ENCODE measurements around the gene NHS.

NHS gene

GRCh38 chrX:17403189-17403691, 28.2 kb downstream of the NHS start:
- Histone ChIP-seq H3K27ac (ENCODE audit: low read depth, low read length) (no peak overlapping the region), H3K36me3 (ENCODE audit: control insufficient read depth in 1 of 2, insufficient read depth in 2 of 2, low read length in 2 of 2) (no peaks in the 10 kb centered on the region), H3K4me3 (ENCODE audit: low read depth in 1 of 2, low read length in 2 of 2) (no peak overlapping the region), H3K9ac (ENCODE audit: low read depth in 1 of 2, low read length in 2 of 2) (no peak overlapping the region), H3K4me1 (ENCODE audit: control insufficient read depth in 1 of 2, insufficient read depth in 2 of 2, low read length in 2 of 2) (no peaks in the 10 kb centered on the region), H3K9me3 (ENCODE audit: control insufficient read depth in 1 of 2, low read length in 2 of 2) (no peaks in the 10 kb centered on the region), H3K27me3 (ENCODE audit: control insufficient read depth in 1 of 2, insufficient read depth in 2 of 2, low read length in 2 of 2) (no peaks in the 10 kb centered on the region)

GRCh38 chrX:17403972-17404371, 29.0 kb downstream of the NHS start:
- Histone ChIP-seq H3K27me3 (ENCODE audit: control insufficient read depth in 1 of 2, insufficient read depth in 2 of 2, low read length in 2 of 2) (no peaks in the 10 kb centered on the region), H3K4me3 (ENCODE audit: low read depth in 1 of 2, low read length in 2 of 2) (no peak overlapping the region), H3K36me3 (ENCODE audit: control insufficient read depth in 1 of 2, insufficient read depth in 2 of 2, low read length in 2 of 2) (no peaks in the 10 kb centered on the region), H3K9ac (ENCODE audit: low read depth in 1 of 2, low read length in 2 of 2) (no peak overlapping the region), H3K27ac (ENCODE audit: low read depth, low read length) (no peak overlapping the region), H3K4me1 (ENCODE audit: control insufficient read depth in 1 of 2, insufficient read depth in 2 of 2, low read length in 2 of 2) (no peaks in the 10 kb centered on the region), H3K9me3 (ENCODE audit: control insufficient read depth in 1 of 2, low read length in 2 of 2) (no peaks in the 10 kb centered on the region)

- Histone ChIP-seq H3K27ac (ENCODE audit: low read depth, low read length) (no peak overlapping the region), H3K9me3 (ENCODE audit: control insufficient read depth in 1 of 2, low read length in 2 of 2) (no peaks in the 10 kb centered on the region), H3K4me3 (ENCODE audit: low read depth in 1 of 2, low read length in 2 of 2) (no peak overlapping the region), H3K36me3 (ENCODE audit: control insufficient read depth in 1 of 2, insufficient read depth in 2 of 2, low read length in 2 of 2) (no peaks in the 10 kb centered on the region), H3K9ac (ENCODE audit: low read depth in 1 of 2, low read length in 2 of 2) (no peak overlapping the region), H3K27me3 (ENCODE audit: control insufficient read depth in 1 of 2, insufficient read depth in 2 of 2, low read length in 2 of 2) (no peaks in the 10 kb centered on the region), H3K4me1 (ENCODE audit: control insufficient read depth in 1 of 2, insufficient read depth in 2 of 2, low read length in 2 of 2) (no peaks in the 10 kb centered on the region)
Observed at GRCh38 chrX:17405225-17405969, 30.4 kb downstream of the NHS start.

GRCh38 chrX:17409566-17410290, 34.7 kb downstream of the NHS start:
- no peaks in the 10 kb centered on the region for H3K9me3 ChIP-seq (ENCODE audit: control insufficient read depth in 1 of 2, low read length in 2 of 2)
- H3K9ac ChIP-seq (ENCODE audit: low read depth in 1 of 2, low read length in 2 of 2), result no peak overlapping the region
- H3K4me1 ChIP-seq (ENCODE audit: control insufficient read depth in 1 of 2, insufficient read depth in 2 of 2, low read length in 2 of 2), result peaks cover 0 to 6% of the 10 kb centered on the region in 2 donors
- no peaks in the 10 kb centered on the region for H3K36me3 ChIP-seq (ENCODE audit: control insufficient read depth in 1 of 2, insufficient read depth in 2 of 2, low read length in 2 of 2)
- H3K27ac ChIP-seq (ENCODE audit: low read depth, low read length), result no peak overlapping the region
- H3K27me3 ChIP-seq (ENCODE audit: control insufficient read depth in 1 of 2, insufficient read depth in 2 of 2, low read length in 2 of 2), result no peaks in the 10 kb centered on the region
- H3K4me3 ChIP-seq (ENCODE audit: low read depth in 1 of 2, low read length in 2 of 2), result no peak overlapping the region

GRCh38 chrX:17410651-17411050, 35.7 kb downstream of the NHS start:
- Histone ChIP-seq H3K36me3 (ENCODE audit: control insufficient read depth in 1 of 2, insufficient read depth in 2 of 2, low read length in 2 of 2) (no peaks in the 10 kb centered on the region), H3K9ac (ENCODE audit: low read depth in 1 of 2, low read length in 2 of 2) (no peak overlapping the region), H3K4me3 (ENCODE audit: low read depth in 1 of 2, low read length in 2 of 2) (no peak overlapping the region), H3K27me3 (ENCODE audit: control insufficient read depth in 1 of 2, insufficient read depth in 2 of 2, low read length in 2 of 2) (no peaks in the 10 kb centered on the region), H3K27ac (ENCODE audit: low read depth, low read length) (no peak overlapping the region), H3K4me1 (ENCODE audit: control insufficient read depth in 1 of 2, insufficient read depth in 2 of 2, low read length in 2 of 2) (peaks cover 0 to 6% of the 10 kb centered on the region in 2 donors), H3K9me3 (ENCODE audit: control insufficient read depth in 1 of 2, low read length in 2 of 2) (no peaks in the 10 kb centered on the region)

- H3K4me3 ChIP-seq (ENCODE audit: low read depth in 1 of 2, low read length in 2 of 2), result no peak overlapping the region
- H3K9ac ChIP-seq (ENCODE audit: low read depth in 1 of 2, low read length in 2 of 2), result no peak overlapping the region
- H3K9me3 ChIP-seq (ENCODE audit: control insufficient read depth in 1 of 2, low read length in 2 of 2), result no peaks in the 10 kb centered on the region
- no peaks in the 10 kb centered on the region for H3K27me3 ChIP-seq (ENCODE audit: control insufficient read depth in 1 of 2, insufficient read depth in 2 of 2, low read length in 2 of 2)
- H3K4me1 ChIP-seq (ENCODE audit: control insufficient read depth in 1 of 2, insufficient read depth in 2 of 2, low read length in 2 of 2), result peaks cover 0 to 6% of the 10 kb centered on the region in 2 donors
- no peaks in the 10 kb centered on the region for H3K36me3 ChIP-seq (ENCODE audit: control insufficient read depth in 1 of 2, insufficient read depth in 2 of 2, low read length in 2 of 2)
- H3K27ac ChIP-seq (ENCODE audit: low read depth, low read length), result no peak overlapping the region
Observed at GRCh38 chrX:17411205-17411604, 36.2 kb downstream of the NHS start.

- Histone ChIP-seq H3K9ac (ENCODE audit: low read depth in 1 of 2, low read length in 2 of 2) (no peak overlapping the region), H3K4me3 (ENCODE audit: low read depth in 1 of 2, low read length in 2 of 2) (no peak overlapping the region), H3K27me3 (ENCODE audit: control insufficient read depth in 1 of 2, insufficient read depth in 2 of 2, low read length in 2 of 2) (no peaks in the 10 kb centered on the region), H3K36me3 (ENCODE audit: control insufficient read depth in 1 of 2, insufficient read depth in 2 of 2, low read length in 2 of 2) (no peaks in the 10 kb centered on the region), H3K27ac (ENCODE audit: low read depth, low read length) (no peak overlapping the region), H3K9me3 (ENCODE audit: control insufficient read depth in 1 of 2, low read length in 2 of 2) (no peaks in the 10 kb centered on the region), H3K4me1 (ENCODE audit: control insufficient read depth in 1 of 2, insufficient read depth in 2 of 2, low read length in 2 of 2) (peaks cover 0 to 6% of the 10 kb centered on the region in 2 donors)
Observed at GRCh38 chrX:17412692-17413091, 37.7 kb downstream of the NHS start.

GRCh38 chrX:17413228-17413627, 38.2 kb downstream of the NHS start:
- Histone ChIP-seq H3K36me3 (ENCODE audit: control insufficient read depth in 1 of 2, insufficient read depth in 2 of 2, low read length in 2 of 2) (no peaks in the 10 kb centered on the region), H3K4me3 (ENCODE audit: low read depth in 1 of 2, low read length in 2 of 2) (no peak overlapping the region), H3K9me3 (ENCODE audit: control insufficient read depth in 1 of 2, low read length in 2 of 2) (no peaks in the 10 kb centered on the region), H3K9ac (ENCODE audit: low read depth in 1 of 2, low read length in 2 of 2) (no peak overlapping the region), H3K27me3 (ENCODE audit: control insufficient read depth in 1 of 2, insufficient read depth in 2 of 2, low read length in 2 of 2) (no peaks in the 10 kb centered on the region), H3K27ac (ENCODE audit: low read depth, low read length) (no peak overlapping the region), H3K4me1 (ENCODE audit: control insufficient read depth in 1 of 2, insufficient read depth in 2 of 2, low read length in 2 of 2) (peaks cover 0 to 6% of the 10 kb centered on the region in 2 donors)

GRCh38 chrX:17414027-17414658, 39.1 kb downstream of the NHS start:
- Histone ChIP-seq H3K4me1 (ENCODE audit: control insufficient read depth in 1 of 2, insufficient read depth in 2 of 2, low read length in 2 of 2) (peaks cover 0 to 6% of the 10 kb centered on the region in 2 donors), H3K27ac (ENCODE audit: low read depth, low read length) (no peak overlapping the region), H3K27me3 (ENCODE audit: control insufficient read depth in 1 of 2, insufficient read depth in 2 of 2, low read length in 2 of 2) (no peaks in the 10 kb centered on the region), H3K4me3 (ENCODE audit: low read depth in 1 of 2, low read length in 2 of 2) (no peak overlapping the region), H3K9ac (ENCODE audit: low read depth in 1 of 2, low read length in 2 of 2) (no peak overlapping the region), H3K36me3 (ENCODE audit: control insufficient read depth in 1 of 2, insufficient read depth in 2 of 2, low read length in 2 of 2) (no peaks in the 10 kb centered on the region), H3K9me3 (ENCODE audit: control insufficient read depth in 1 of 2, low read length in 2 of 2) (no peaks in the 10 kb centered on the region)

- Histone ChIP-seq H3K27ac (ENCODE audit: low read depth, low read length) (no peak overlapping the region), H3K9ac (ENCODE audit: low read depth in 1 of 2, low read length in 2 of 2) (no peak overlapping the region), H3K9me3 (ENCODE audit: control insufficient read depth in 1 of 2, low read length in 2 of 2) (no peaks in the 10 kb centered on the region), H3K27me3 (ENCODE audit: control insufficient read depth in 1 of 2, insufficient read depth in 2 of 2, low read length in 2 of 2) (no peaks in the 10 kb centered on the region), H3K36me3 (ENCODE audit: control insufficient read depth in 1 of 2, insufficient read depth in 2 of 2, low read length in 2 of 2) (no peaks in the 10 kb centered on the region), H3K4me1 (ENCODE audit: control insufficient read depth in 1 of 2, insufficient read depth in 2 of 2, low read length in 2 of 2) (peaks cover 0 to 6% of the 10 kb centered on the region in 2 donors), H3K4me3 (ENCODE audit: low read depth in 1 of 2, low read length in 2 of 2) (no peak overlapping the region)
Observed at GRCh38 chrX:17414839-17415238, 39.8 kb downstream of the NHS start.
